ENCODE measurements around the gene SGF29. TPM values are rescaled to one million over a fixed set of nuclear protein-coding genes. Genes with fewer than 3 reads are reported as not detected.

The SGF29 gene
- total and polyA plus RNA-seq, 9 of the 15 experiments (the other 6 are each of a cell fraction or from before 2014, with no cell fraction given): 2.6 to 36.1 (median 21.2) TPM

DNA sequence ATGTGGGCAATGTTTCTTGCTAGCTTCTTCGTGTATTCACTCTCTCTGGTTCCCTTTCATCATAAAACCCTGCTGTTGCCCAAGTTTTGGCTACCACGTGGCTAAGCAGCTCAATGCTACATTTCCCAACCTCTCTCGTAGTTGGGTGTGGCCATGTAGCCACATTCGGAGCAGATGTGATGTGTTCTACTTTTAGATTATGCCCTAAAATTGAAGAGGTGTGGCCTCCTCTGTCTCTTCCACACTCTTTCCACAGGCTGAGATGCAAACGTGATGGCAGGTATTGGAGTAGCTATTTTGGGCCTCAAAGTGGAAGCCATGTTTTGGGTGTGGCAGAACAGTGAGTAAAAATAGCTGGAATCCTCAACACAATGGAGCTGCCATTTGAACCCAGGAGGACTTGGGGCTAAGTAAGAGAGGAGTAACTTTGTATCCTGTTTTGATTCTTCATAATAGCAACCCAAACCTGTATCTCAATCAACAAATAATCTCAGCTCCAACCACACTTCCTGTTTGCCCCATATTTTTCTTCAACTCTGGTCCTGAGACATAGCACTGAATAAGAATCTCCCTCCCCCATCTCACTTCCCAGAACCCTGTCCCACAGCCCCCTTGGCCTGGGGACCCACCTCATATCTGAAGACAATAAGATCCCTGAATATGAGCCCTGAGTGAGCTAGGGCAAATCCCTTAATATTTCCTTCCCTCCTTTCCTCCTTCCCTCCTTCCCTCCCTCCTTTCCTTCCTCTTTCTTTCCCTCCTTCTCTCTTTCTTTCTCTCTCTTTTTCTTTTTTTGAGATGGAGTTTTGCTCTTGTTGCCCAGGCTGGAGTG is 19.0 kb upstream of the SGF29 start (continued):
- TF ChIP-seq SAFB (IDR thresholded peaks at IDR 0.05; ENCODE audit: borderline replicate concordance, low read depth, low read length) (no peak), MEF2A (IDR thresholded peaks at IDR 0.05; ENCODE audit: control insufficient read depth, low read depth, low read length) (0 out of 2 replicates have a peak, but pooled peaks have one; percentile 58), IRF2 (CRISPR knock-in tag; IDR thresholded peaks at IDR 0.05) (no peak), POLR2B (IDR thresholded peaks at IDR 0.05; ENCODE audit: low read depth, partially characterized antibody) (no peak), CEBPG (CRISPR knock-in tag; IDR thresholded peaks at IDR 0.05) (peak; percentile 66), CEBPG (tag; conservative IDR thresholded peaks at IDR 0.05 in 1 of 2, IDR thresholded peaks at IDR 0.05 in 1 of 2) (peak; percentile 79 to 92), EP400 (IDR thresholded peaks at IDR 0.05) (no peak), TSC22D4 (tag; IDR thresholded peaks at IDR 0.05) (no peak), ARID1B (IDR thresholded peaks at IDR 0.05) (no peak), XRCC3 (IDR thresholded peaks at IDR 0.05) (no peak), ZSCAN29 (IDR thresholded peaks at IDR 0.05) (no peak), HMG20B (CRISPR knock-in tag; IDR thresholded peaks at IDR 0.05) (no peak), ZZZ3 (IDR thresholded peaks at IDR 0.05) (no peak), SAFB2 (IDR thresholded peaks at IDR 0.05; ENCODE audit: borderline replicate concordance, low read depth, low read length, severe bottlenecking) (no peak), RBM25 (IDR thresholded peaks at IDR 0.05; ENCODE audit: low read depth, low read length, severe bottlenecking) (peak; percentile 86)
- TF ChIP-seq, protein P1, sequence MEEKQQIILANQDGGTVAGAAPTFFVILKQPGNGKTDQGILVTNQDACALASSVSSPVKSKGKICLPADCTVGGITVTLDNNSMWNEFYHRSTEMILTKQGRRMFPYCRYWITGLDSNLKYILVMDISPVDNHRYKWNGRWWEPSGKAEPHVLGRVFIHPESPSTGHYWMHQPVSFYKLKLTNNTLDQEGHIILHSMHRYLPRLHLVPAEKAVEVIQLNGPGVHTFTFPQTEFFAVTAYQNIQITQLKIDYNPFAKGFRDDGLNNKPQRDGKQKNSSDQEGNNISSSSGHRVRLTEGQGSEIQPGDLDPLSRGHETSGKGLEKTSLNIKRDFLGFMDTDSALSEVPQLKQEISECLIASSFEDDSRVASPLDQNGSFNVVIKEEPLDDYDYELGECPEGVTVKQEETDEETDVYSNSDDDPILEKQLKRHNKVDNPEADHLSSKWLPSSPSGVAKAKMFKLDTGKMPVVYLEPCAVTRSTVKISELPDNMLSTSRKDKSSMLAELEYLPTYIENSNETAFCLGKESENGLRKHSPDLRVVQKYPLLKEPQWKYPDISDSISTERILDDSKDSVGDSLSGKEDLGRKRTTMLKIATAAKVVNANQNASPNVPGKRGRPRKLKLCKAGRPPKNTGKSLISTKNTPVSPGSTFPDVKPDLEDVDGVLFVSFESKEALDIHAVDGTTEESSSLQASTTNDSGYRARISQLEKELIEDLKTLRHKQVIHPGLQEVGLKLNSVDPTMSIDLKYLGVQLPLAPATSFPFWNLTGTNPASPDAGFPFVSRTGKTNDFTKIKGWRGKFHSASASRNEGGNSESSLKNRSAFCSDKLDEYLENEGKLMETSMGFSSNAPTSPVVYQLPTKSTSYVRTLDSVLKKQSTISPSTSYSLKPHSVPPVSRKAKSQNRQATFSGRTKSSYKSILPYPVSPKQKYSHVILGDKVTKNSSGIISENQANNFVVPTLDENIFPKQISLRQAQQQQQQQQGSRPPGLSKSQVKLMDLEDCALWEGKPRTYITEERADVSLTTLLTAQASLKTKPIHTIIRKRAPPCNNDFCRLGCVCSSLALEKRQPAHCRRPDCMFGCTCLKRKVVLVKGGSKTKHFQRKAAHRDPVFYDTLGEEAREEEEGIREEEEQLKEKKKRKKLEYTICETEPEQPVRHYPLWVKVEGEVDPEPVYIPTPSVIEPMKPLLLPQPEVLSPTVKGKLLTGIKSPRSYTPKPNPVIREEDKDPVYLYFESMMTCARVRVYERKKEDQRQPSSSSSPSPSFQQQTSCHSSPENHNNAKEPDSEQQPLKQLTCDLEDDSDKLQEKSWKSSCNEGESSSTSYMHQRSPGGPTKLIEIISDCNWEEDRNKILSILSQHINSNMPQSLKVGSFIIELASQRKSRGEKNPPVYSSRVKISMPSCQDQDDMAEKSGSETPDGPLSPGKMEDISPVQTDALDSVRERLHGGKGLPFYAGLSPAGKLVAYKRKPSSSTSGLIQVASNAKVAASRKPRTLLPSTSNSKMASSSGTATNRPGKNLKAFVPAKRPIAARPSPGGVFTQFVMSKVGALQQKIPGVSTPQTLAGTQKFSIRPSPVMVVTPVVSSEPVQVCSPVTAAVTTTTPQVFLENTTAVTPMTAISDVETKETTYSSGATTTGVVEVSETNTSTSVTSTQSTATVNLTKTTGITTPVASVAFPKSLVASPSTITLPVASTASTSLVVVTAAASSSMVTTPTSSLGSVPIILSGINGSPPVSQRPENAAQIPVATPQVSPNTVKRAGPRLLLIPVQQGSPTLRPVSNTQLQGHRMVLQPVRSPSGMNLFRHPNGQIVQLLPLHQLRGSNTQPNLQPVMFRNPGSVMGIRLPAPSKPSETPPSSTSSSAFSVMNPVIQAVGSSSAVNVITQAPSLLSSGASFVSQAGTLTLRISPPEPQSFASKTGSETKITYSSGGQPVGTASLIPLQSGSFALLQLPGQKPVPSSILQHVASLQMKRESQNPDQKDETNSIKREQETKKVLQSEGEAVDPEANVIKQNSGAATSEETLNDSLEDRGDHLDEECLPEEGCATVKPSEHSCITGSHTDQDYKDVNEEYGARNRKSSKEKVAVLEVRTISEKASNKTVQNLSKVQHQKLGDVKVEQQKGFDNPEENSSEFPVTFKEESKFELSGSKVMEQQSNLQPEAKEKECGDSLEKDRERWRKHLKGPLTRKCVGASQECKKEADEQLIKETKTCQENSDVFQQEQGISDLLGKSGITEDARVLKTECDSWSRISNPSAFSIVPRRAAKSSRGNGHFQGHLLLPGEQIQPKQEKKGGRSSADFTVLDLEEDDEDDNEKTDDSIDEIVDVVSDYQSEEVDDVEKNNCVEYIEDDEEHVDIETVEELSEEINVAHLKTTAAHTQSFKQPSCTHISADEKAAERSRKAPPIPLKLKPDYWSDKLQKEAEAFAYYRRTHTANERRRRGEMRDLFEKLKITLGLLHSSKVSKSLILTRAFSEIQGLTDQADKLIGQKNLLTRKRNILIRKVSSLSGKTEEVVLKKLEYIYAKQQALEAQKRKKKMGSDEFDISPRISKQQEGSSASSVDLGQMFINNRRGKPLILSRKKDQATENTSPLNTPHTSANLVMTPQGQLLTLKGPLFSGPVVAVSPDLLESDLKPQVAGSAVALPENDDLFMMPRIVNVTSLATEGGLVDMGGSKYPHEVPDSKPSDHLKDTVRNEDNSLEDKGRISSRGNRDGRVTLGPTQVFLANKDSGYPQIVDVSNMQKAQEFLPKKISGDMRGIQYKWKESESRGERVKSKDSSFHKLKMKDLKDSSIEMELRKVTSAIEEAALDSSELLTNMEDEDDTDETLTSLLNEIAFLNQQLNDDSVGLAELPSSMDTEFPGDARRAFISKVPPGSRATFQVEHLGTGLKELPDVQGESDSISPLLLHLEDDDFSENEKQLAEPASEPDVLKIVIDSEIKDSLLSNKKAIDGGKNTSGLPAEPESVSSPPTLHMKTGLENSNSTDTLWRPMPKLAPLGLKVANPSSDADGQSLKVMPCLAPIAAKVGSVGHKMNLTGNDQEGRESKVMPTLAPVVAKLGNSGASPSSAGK (IDR thresholded peaks at IDR 0.05): peak; percentile 59; the same call in 1 of the 2 replicates
